HG02870 (cell line): ENCODE data around the gene LTBP2.

Experiments
- ATAC-seq: cut with Tn5 transposase; IDR thresholded peaks from one replicate; pipeline ENCODE4 v1.9.1; 2021; ENCODE audit warnings: mild to moderate bottlenecking, moderate library complexity; ENCODE audit not compliant: unreplicated experiment

LTBP2 gene

DNA sequence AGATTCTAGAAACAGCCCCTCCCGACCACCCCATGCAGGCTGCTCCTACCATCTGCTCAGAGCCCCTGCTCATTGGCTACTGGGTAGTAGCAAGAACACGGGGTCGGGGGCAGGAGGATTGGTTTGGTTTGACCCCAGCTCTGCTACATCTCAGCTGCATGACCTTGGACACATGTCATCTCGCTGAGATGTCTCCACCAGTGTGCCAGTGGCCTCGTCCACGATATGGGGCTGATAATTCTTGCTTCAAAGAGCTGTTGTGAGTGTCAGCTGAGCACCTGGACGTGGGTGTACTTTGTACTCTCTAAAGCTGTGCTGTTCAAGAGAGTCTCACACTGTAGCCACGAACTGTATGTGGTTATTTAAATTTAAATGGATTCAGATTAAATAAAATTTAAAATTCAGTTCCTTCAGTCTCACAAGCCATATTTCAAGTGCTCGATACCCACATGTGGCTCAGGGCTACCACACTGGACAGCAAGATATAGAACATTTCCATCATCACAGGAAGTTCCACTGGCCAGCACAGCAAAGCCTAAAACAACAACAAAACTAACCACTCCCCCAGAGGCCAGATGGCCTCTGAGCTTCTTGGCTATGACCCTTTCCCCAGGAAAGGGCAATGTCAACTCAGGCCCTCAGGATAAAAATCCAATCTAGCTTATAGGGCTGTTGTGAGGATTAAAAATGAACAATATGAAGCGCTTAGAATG, 18.6 kb downstream of the LTBP2 start:
- ATAC-seq = no peak

DNA sequence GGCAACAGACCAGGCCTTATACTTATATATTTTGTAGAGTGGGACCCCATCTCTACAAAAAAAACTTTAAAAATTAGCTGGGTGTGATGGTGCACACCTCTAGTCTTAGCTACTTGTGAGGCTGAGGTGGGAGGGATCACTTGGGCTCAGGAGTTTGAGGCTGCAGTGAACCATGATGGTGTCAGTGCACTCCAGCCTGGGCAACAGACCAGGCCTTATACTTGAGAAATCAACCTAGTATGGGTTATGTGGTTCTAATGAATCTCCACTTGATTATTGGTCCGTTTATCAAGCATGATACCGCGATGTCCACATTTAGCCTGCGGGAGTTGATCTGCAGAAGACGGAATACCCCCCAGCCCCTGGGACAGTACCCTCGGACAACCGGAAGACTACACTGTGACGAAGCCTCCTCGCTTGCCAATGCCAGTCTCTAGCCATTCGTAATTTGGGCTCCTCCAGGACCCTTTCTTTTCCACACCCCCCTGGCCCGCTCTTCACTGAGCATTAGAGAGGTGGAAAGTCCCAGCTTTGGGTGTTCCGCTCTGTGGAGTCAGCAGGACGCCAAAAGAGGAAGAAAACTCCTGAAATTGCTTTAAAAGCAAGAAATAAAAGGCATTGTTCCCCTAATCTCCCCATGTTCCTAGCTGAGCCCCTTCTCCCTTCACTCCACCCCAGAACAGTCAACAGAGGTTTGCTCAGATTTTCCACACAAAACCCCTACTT, 19.4 kb downstream of the LTBP2 start:
- ATAC-seq = no peak

- ATAC-seq = no peak
These were observed 20.1 kb downstream of the LTBP2 start for GRCh38 chr14:74591899-74592298.

DNA sequence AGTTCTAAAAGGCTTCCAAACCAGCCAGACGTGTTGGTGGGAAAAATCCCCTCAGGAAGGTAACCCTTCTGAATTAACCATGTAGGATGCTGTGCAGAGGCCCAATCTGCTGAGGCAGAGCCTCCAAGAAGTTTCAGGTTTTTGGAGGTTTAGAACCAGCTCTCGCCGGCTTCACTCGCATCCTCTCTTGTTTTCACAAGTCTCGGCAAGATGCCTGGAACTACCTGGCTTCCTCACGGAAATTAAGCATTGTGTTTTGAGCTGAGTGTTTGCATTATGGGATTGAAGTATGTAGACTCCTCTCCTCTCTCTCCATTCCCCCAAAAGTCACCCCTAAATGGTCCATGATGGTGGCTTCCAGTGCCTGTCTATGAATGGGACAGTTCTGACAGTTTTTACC, 20.6 kb downstream of the LTBP2 start:
- ATAC-seq = no peak

DNA sequence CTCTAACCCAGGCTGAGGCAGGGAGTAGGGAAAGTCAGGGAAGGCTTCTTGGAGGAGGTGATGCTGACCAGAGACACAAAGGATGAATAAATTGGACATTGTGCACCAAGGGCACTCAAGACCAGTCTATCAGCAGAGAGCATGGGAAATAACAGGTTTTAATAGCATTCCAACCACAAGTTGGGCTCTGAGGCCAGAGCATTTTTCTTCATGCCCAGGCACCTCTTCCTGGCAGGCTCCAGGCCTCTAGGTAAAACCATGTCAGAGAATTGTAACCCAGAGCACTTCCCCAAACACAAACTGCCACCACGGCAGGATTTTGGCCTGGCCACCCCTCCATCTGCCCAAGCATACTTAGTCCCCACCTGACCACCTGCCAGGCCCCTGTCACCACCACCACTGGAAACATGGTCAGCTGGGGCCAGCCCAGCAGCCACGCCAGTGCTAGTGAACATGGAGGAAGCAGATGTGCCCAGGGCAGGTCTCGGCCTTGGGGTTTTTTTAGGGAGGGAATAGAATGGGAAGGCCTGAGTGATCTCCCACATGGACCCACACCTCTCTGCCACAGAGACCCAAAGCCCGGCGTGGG, 22.7 kb downstream of the LTBP2 start:
- no peak for ATAC-seq

DNA sequence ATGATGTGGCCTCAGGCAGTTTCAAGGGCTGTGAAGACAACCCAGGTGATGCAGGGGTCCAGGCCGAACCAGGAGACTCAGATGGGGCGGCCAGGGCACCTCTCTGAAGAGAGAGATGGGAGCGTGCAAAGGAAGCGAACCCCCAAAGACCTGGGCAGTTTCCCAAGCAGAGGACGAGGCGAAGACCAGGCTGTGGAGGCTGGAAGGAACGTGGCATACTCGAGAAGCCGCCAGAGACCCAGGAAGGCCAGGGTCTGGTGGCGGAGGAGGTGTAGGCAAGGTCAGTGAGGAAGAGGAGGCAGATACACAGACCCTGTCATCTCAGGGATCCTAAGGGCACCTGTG, 24.7 kb downstream of the LTBP2 start:
- ATAC-seq = no peak

- ATAC-seq = no peak
These were observed 25.2 kb downstream of the LTBP2 start for GRCh38 chr14:74586681-74587362.

- no peak for ATAC-seq
These were observed 26.4 kb downstream of the LTBP2 start for GRCh38 chr14:74585406-74586335.

- no peak for ATAC-seq
These were observed 27.1 kb downstream of the LTBP2 start for GRCh38 chr14:74584951-74585350.

GRCh38 chr14:74583689-74584434, 28.2 kb downstream of the LTBP2 start:
- ATAC-seq = no peak

DNA sequence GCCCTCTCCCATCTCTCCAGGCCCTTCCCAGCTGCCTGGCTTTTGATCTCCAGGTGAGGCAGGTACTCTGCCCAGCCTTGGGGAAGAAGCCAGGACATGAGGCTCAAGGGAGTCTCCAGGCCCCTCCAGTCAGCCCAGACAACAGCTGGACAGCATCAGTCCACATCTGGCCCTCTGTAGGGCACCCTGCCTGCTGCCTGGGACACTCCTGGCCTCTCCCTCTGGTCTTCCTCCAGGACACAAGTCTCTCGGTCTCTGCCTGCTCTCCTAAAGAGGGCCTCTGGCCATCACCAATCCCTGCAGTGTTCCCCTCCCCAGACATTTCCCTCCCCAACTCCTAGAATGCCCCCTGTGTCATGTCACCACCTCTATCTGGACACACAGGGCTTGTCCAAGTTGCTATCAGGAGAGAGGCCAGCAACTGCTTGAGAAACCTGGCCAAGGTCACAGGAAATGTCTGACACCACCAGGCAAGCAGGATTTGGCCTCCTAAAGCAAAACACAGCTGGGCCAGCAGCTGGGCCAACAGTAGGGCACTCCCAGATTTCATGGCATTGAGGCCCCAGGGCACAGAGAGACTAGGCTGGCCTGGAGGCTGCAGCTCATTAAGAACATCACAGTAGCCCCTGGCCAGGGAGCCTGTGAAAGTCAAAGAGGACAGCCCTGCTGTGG, 29.0 kb downstream of the LTBP2 start:
- no peak for ATAC-seq

DNA sequence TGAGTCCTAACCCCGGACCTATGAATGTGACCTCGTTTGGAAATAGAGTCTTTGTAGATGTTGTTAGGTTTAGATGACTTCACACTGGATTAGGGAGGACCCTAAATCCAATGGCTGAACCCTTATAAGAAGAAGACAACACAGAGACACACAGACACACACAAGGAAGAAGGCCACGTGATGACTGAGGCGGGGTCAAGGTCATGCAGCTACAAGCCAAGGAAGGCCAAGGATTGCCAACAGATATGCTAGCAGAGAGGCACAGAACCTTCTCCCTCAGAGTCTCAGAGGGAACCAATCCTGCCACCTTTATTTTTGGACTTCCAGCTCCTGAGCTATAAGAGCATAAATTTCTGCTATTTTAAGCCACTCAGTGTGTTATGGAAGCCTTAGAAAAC, 31.8 kb downstream of the LTBP2 start:
- no peak for ATAC-seq

GRCh38 chr14:74579447-74580274, 32.4 kb downstream of the LTBP2 start:
- no peak for ATAC-seq

DNA sequence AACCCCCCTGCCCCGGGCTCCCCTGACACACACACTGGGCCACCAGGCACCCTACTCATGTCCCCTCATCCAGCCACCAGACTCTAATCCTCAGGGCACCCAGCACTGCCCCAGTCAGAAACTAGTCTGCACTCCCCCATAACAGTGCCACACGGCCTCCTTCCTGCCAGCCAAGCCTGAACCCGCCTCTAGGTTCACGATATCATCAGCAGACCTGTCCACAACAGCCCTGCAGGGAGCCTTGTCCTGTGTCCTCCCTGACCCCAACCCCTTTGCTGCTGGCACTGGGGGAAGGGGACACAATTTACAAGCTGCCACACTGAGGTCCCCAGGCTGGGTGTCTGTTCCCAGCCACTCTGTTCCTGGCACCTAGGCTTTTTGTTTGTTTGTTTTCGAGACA, 33.6 kb downstream of the LTBP2 start:
- no peak for ATAC-seq

DNA sequence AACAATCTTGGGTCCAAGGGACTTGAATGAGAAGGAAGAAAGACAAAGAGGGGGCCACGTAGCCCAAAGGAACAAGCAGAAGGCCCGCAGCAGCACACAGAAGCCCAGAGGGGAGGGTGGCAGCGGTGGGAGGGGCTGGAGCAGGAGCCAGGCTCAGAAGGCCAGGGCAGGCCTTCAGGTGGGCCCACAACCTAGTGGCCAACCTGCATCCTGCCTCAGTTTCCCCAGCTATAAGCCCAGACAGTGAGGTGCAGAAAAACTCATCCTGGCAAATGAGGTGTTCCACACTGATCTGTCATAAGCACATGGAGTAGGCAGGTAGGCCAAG, 34.1 kb downstream of the LTBP2 start:
- no peak for ATAC-seq

- ATAC-seq = no peak
These were observed 34.6 kb downstream of the LTBP2 start for GRCh38 chr14:74577247-74577947.

- ATAC-seq = no peak
These were observed 36.1 kb downstream of the LTBP2 start for GRCh38 chr14:74575936-74576335.

- ATAC-seq = no peak
These were observed 36.5 kb downstream of the LTBP2 start for GRCh38 chr14:74575507-74575906.
